Adrenal gland (tissue), 12 donors: Measurements from ENCODE around the gene AGBL4. TPM values are rescaled to one million over a fixed set of nuclear protein-coding genes. Genes with fewer than 3 reads are reported as not detected.

Experiments used
- DNase-seq, 7 donors: peaks; one replicate each; pipeline ENCODE4 v3.0.0-alpha.2; 2019 to 2020
- H3K27ac ChIP-seq, 5 donors: fragments of 200-600 bp; sonication (generic) in 4 of 5; 1 replicate in 3 of 5; 2 replicates in 2 of 5; pipeline versions ENCODE4 v1.5.1 to v1.8.0; 2016 to 2020; ENCODE audit warnings: mild to moderate bottlenecking in 1 of 5
- H3K27me3 ChIP-seq: fragments of 200-600 bp; 2 replicates; pipeline ENCODE4 v1.8.0; 2021
- H3K36me3 ChIP-seq, 2 donors: fragments of 200-600 bp; replicated peaks in 1 of 2; 1 replicate in 1 of 2; 2 replicates in 1 of 2; pipeline versions ENCODE4 v1.5.1 to v1.8.0; 2018 to 2022
- H3K4me1 ChIP-seq, 2 donors: fragments of 200-600 bp; replicated peaks in 1 of 2; 1 replicate in 1 of 2; 2 replicates in 1 of 2; pipeline versions ENCODE4 v1.5.1 to v1.8.0; 2018 to 2021
- H3K4me3 ChIP-seq, 4 donors: fragments of 200-600 bp; sonication (generic) in 3 of 4; one replicate each; pipeline ENCODE4 v1.5.1; 2016 to 2018
- H3K9me3 ChIP-seq, 3 donors: fragments of 200-600 bp; sonication (generic) in 1 of 3; replicated peaks in 1 of 3; 1 replicate in 2 of 3; 2 replicates in 1 of 3; pipeline versions ENCODE4 v1.5.1 to v1.8.0; 2016 to 2021
- CTCF ChIP-seq, 6 experiments: fragments of 450-650 bp in 4 of 6; fragments of 200-600 bp in 2 of 6; sonication (generic) in 1 of 6; IDR thresholded peaks; 1 replicate in 5 of 6; 2 replicates in 1 of 6; pipeline versions ENCODE4 v1.5.1 to v1.8.0; 2016 to 2021; ENCODE audit warnings: antibody characterized with exemption in 6 of 6, mild to moderate bottlenecking in 2 of 6, moderate library complexity in 1 of 6
- POLR2A ChIP-seq, 2 donors: fragments of 450-650 bp; IDR thresholded peaks; one replicate each; pipeline ENCODE4 v1.6.1; 2017; ENCODE audit warnings: antibody characterized with exemption in 2 of 2, mild to moderate bottlenecking in 2 of 2, moderate library complexity in 1 of 2
- WGBS, 4 donors: extraction: QIAGEN DNeasy Blood & Tissue Kit in 2 of 4; methylation state at CpG; one replicate each; pipeline versions ENCODE4 v1.1.5 to v1.1.7; 2013 to 2017; 5-methylcytosine and 5-hydroxymethylcytosine counted together
- intact Hi-C, 2 donors: fragments of 100-400 bp; cut with DNase I; formaldehyde crosslinking; loops; one replicate each; pipeline versions ENCODE4 v1.14.1 to v1.15.0; 2022 to 2023
- polyA plus RNA-seq, 3 donors: library from polyadenylated mRNA; stranded (reverse); fragments of 200-250 nt in 2 of 3; fragments of 350-450 nt in 1 of 3; fragmentation: Illumina TruSeq in 1 of 3; extraction: RNeasy Lipid Tissue Mini Kit (QIAGEN cat#74804) in 1 of 3; gene quantifications; one replicate each; pipeline ENCODE4 v1.2.3, GENCODE V29; 2013 to 2014
- total RNA-seq, 9 donors: library from RNA; depleted of rRNA in 4 of 9; stranded (reverse); fragments of >200 nt in 4 of 9; fragments of 120-200 nt in 1 of 9; fragmentation: NEBNext Ultra II Directional in 1 of 9; extraction: Animal tissue kit (Norgen Biotek cat#: 25700) in 1 of 9; gene quantifications; one replicate each; pipeline versions ENCODE4 v1.1.0 to v1.2.4, GENCODE V29; 2013 to 2023
- donor health status: healthy with polysubstance abuse.
- donor health status: Bipolar disorder and iron deficiency.
- donor health status: DM: yes; HTN: yes; CAD: no.
- donor health status: DM: no; HTN: no; CAD: no.
- donor health status: DM: no; HTN: no; CAD: no.
- donor health status: DM: yes; HTN: yes; CAD: no.

AGBL4 gene
- total and polyA plus RNA-seq, 12 donors = 0.10 to 1.9 (median 0.80) TPM; not detected in 2

- Histone ChIP-seq H3K36me3 (no peaks in the 10 kb centered on the region), H3K9me3 (no peaks in the 10 kb centered on the region), H3K27me3 (no peaks in the 10 kb centered on the region), H3K27ac (no peak overlapping the region), H3K4me3 (no peak overlapping the region), H3K4me1 (no peaks in the 10 kb centered on the region)
- TF ChIP-seq POLR2A (IDR thresholded peaks at IDR 0.05) (no peak), CTCF (IDR thresholded peaks at IDR 0.05) (no peak)
- intact Hi-C loops = no loop called here
- 0 to 2% (median 0%) methylated on average over 1 of the region's 1 CpG for WGBS, 4 donors
- no peak for DNase-seq
Observed at GRCh38 chr1:48794816-48795215, 1228.9 kb downstream of the AGBL4 start.

GRCh38 chr1:48793863-48794262 is 1229.9 kb downstream of the AGBL4 start:
- TF ChIP-seq CTCF (IDR thresholded peaks at IDR 0.05) (no peak), POLR2A (IDR thresholded peaks at IDR 0.05) (no peak)
- Histone ChIP-seq H3K36me3 (no peaks in the 10 kb centered on the region), H3K27me3 (no peaks in the 10 kb centered on the region), H3K4me3 (no peak overlapping the region), H3K4me1 (no peaks in the 10 kb centered on the region), H3K9me3 (no peaks in the 10 kb centered on the region), H3K27ac (no peak overlapping the region)
- no peak for DNase-seq
- WGBS, 4 donors = 53 to 67% (median 59%) methylated on average over 1 of the region's 1 CpG
- intact Hi-C loops = no loop called here

- TF ChIP-seq POLR2A (IDR thresholded peaks at IDR 0.05) = no peak
- TF ChIP-seq CTCF (IDR thresholded peaks at IDR 0.05) = no peak
- no peak overlapping the region for H3K27ac ChIP-seq
- intact Hi-C loops = no loop called here
- H3K36me3 ChIP-seq = no peaks in the 10 kb centered on the region
- no peaks in the 10 kb centered on the region for H3K27me3 ChIP-seq
- 64 to 78% (median 75%) methylated on average over 1 of the region's 1 CpG for WGBS, 4 donors
- H3K9me3 ChIP-seq = no peaks in the 10 kb centered on the region
- DNase-seq = no peak
- H3K4me3 ChIP-seq = no peak overlapping the region
- H3K4me1 ChIP-seq = no peaks in the 10 kb centered on the region
Observed at GRCh38 chr1:48792961-48793360, 1230.8 kb downstream of the AGBL4 start.

GRCh38 chr1:48790397-48790796 is 1233.4 kb downstream of the AGBL4 start:
- Histone ChIP-seq H3K36me3 (no peaks in the 10 kb centered on the region), H3K4me3 (no peak overlapping the region), H3K4me1 (no peaks in the 10 kb centered on the region), H3K9me3 (no peaks in the 10 kb centered on the region), H3K27me3 (no peaks in the 10 kb centered on the region), H3K27ac (no peak overlapping the region)
- intact Hi-C loops = no loop called here
- no peak for DNase-seq
- TF ChIP-seq CTCF (IDR thresholded peaks at IDR 0.05) (no peak), POLR2A (IDR thresholded peaks at IDR 0.05) (no peak)
